ENCODE measurements around the gene PTPRN2.

The PTPRN2 gene

GRCh38 chr7:158067219-158067930 lies 520.2 kb downstream of the PTPRN2 start:
- H3K4me1 ChIP-seq: no peaks in the 10 kb centered on the region
- no peaks in the 10 kb centered on the region for H3K9me3 ChIP-seq (ENCODE audit: control insufficient read depth, low read length)
- no peak overlapping the region for H3K4me2 ChIP-seq (ENCODE audit: low read length)
- no peaks in the 10 kb centered on the region for H3K36me3 ChIP-seq (ENCODE audit: control insufficient read depth, insufficient read depth, low read length)
- H3K27me3 ChIP-seq (ENCODE audit: control insufficient read depth, insufficient read depth, low read length): no peaks in the 10 kb centered on the region
- H2AFZ ChIP-seq: no peak overlapping the region
- H3K9ac ChIP-seq: no peak overlapping the region
- no peaks in the 10 kb centered on the region for H3K79me2 ChIP-seq
- TF ChIP-seq CTCF (IDR thresholded peaks at IDR 0.05): no peak
- H3K4me3 ChIP-seq (ENCODE audit: low read depth, low read length): no peak overlapping the region
- no peak overlapping the region for H3K27ac ChIP-seq

- H3K27ac ChIP-seq: no peak overlapping the region
- no peaks in the 10 kb centered on the region for H3K27me3 ChIP-seq (ENCODE audit: control insufficient read depth, insufficient read depth, low read length)
- no peak for TF ChIP-seq CTCF (IDR thresholded peaks at IDR 0.05)
- no peaks in the 10 kb centered on the region for H3K4me1 ChIP-seq
- H2AFZ ChIP-seq: no peak overlapping the region
- H3K9ac ChIP-seq: no peak overlapping the region
- no peaks in the 10 kb centered on the region for H3K36me3 ChIP-seq (ENCODE audit: control insufficient read depth, insufficient read depth, low read length)
- no peaks in the 10 kb centered on the region for H3K9me3 ChIP-seq (ENCODE audit: control insufficient read depth, low read length)
- no peak overlapping the region for H3K4me3 ChIP-seq (ENCODE audit: low read depth, low read length)
- H3K79me2 ChIP-seq: no peaks in the 10 kb centered on the region
- no peak overlapping the region for H3K4me2 ChIP-seq (ENCODE audit: low read length)
Measured at GRCh38 chr7:158066085-158066484, 521.5 kb downstream of the PTPRN2 start.

GRCh38 chr7:158065340-158065739 lies 522.3 kb downstream of the PTPRN2 start:
- Histone ChIP-seq H3K36me3 (ENCODE audit: control insufficient read depth, insufficient read depth, low read length) (no peaks in the 10 kb centered on the region), H2AFZ (no peak overlapping the region)
- TF ChIP-seq CTCF (IDR thresholded peaks at IDR 0.05): no peak

GRCh38 chr7:158064631-158065030 lies 523.0 kb downstream of the PTPRN2 start:
- no peaks in the 10 kb centered on the region for H3K79me2 ChIP-seq
- no peak overlapping the region for H3K27ac ChIP-seq
- H2AFZ ChIP-seq: no peak overlapping the region
- no peaks in the 10 kb centered on the region for H3K4me1 ChIP-seq
- no peak overlapping the region for H3K4me3 ChIP-seq (ENCODE audit: low read depth, low read length)
- no peaks in the 10 kb centered on the region for H3K9me3 ChIP-seq (ENCODE audit: control insufficient read depth, low read length)
- TF ChIP-seq CTCF (IDR thresholded peaks at IDR 0.05): no peak
- no peak overlapping the region for H3K9ac ChIP-seq
- H3K27me3 ChIP-seq (ENCODE audit: control insufficient read depth, insufficient read depth, low read length): no peaks in the 10 kb centered on the region
- no peak overlapping the region for H3K4me2 ChIP-seq (ENCODE audit: low read length)
- H3K36me3 ChIP-seq (ENCODE audit: control insufficient read depth, insufficient read depth, low read length): no peaks in the 10 kb centered on the region

More at GRCh38 chr7:158065340-158065739, 522.3 kb downstream of the PTPRN2 start:
- no peaks in the 10 kb centered on the region for H3K27me3 ChIP-seq (ENCODE audit: control insufficient read depth, insufficient read depth, low read length)
- no peaks in the 10 kb centered on the region for H3K79me2 ChIP-seq
- no peaks in the 10 kb centered on the region for H3K9me3 ChIP-seq (ENCODE audit: control insufficient read depth, low read length)
- H3K9ac ChIP-seq: no peak overlapping the region
- H3K4me1 ChIP-seq: no peaks in the 10 kb centered on the region
- no peak overlapping the region for H3K4me3 ChIP-seq (ENCODE audit: low read depth, low read length)
- no peak overlapping the region for H3K27ac ChIP-seq
- no peak overlapping the region for H3K4me2 ChIP-seq (ENCODE audit: low read length)

Data from parathyroid adenoma (tissue), 2 donors.